ENCODE results near the gene DRICH1.
"Not testable (repeated sequence)": the region's sequence is repeated elsewhere in the genome, so short reads cannot be mapped to it uniquely, and the experiment has no call there.

The DRICH1 gene

GRCh38 chr22:23608583-23608982 lies 23.5 kb downstream of the DRICH1 start:
- Histone ChIP-seq H3K27me3 (ENCODE audit: control insufficient read depth, insufficient read depth, low read length) (no peaks in the 10 kb centered on the region), H3K4me1 (ENCODE audit: control insufficient read depth, low read depth, low read length) (no peaks in the 10 kb centered on the region), H3K36me3 (ENCODE audit: control insufficient read depth, low read depth, low read length) (no peaks in the 10 kb centered on the region), H3K4me3 (ENCODE audit: low read length) (no peak overlapping the region), H3K27ac (ENCODE audit: low read length) (no peak overlapping the region), H3K9me3 (ENCODE audit: control insufficient read depth, low read depth, low read length) (no peaks in the 10 kb centered on the region), H3K9ac (ENCODE audit: low read length) (no peak overlapping the region)

GRCh38 chr22:23606204-23607131 lies 25.7 kb downstream of the DRICH1 start:
- no peaks in the 10 kb centered on the region for H3K27me3 ChIP-seq (ENCODE audit: control insufficient read depth, insufficient read depth, low read length)
- no peaks in the 10 kb centered on the region for H3K4me1 ChIP-seq (ENCODE audit: control insufficient read depth, low read depth, low read length)
- H3K9ac ChIP-seq (ENCODE audit: low read length) = no peak overlapping the region
- no peaks in the 10 kb centered on the region for H3K9me3 ChIP-seq (ENCODE audit: control insufficient read depth, low read depth, low read length)
- H3K4me3 ChIP-seq (ENCODE audit: low read length) = no peak overlapping the region
- H3K36me3 ChIP-seq (ENCODE audit: control insufficient read depth, low read depth, low read length) = no peaks in the 10 kb centered on the region
- no peak overlapping the region for H3K27ac ChIP-seq (ENCODE audit: low read length)

GRCh38 chr22:23604939-23605712 lies 27.0 kb downstream of the DRICH1 start:
- Histone ChIP-seq H3K4me1 (ENCODE audit: control insufficient read depth, low read depth, low read length) (no peaks in the 10 kb centered on the region), H3K36me3 (ENCODE audit: control insufficient read depth, low read depth, low read length) (no peaks in the 10 kb centered on the region), H3K4me3 (ENCODE audit: low read length) (no peak overlapping the region), H3K27ac (ENCODE audit: low read length) (no peak overlapping the region), H3K9me3 (ENCODE audit: control insufficient read depth, low read depth, low read length) (no peaks in the 10 kb centered on the region), H3K9ac (ENCODE audit: low read length) (no peak overlapping the region), H3K27me3 (ENCODE audit: control insufficient read depth, insufficient read depth, low read length) (no peaks in the 10 kb centered on the region)

GRCh38 chr22:23603266-23603665 lies 28.9 kb downstream of the DRICH1 start:
- Histone ChIP-seq H3K4me3 (ENCODE audit: low read length) (no peak overlapping the region), H3K27ac (ENCODE audit: low read length) (no peak overlapping the region), H3K9ac (ENCODE audit: low read length) (no peak overlapping the region), H3K9me3 (ENCODE audit: control insufficient read depth, low read depth, low read length) (no peaks in the 10 kb centered on the region), H3K27me3 (ENCODE audit: control insufficient read depth, insufficient read depth, low read length) (no peaks in the 10 kb centered on the region), H3K4me1 (ENCODE audit: control insufficient read depth, low read depth, low read length) (no peaks in the 10 kb centered on the region), H3K36me3 (ENCODE audit: control insufficient read depth, low read depth, low read length) (no peaks in the 10 kb centered on the region)

- Histone ChIP-seq H3K9me3 (ENCODE audit: control insufficient read depth, low read depth, low read length) (no peaks in the 10 kb centered on the region), H3K27me3 (ENCODE audit: control insufficient read depth, insufficient read depth, low read length) (no peaks in the 10 kb centered on the region), H3K4me3 (ENCODE audit: low read length) (no peak overlapping the region), H3K4me1 (ENCODE audit: control insufficient read depth, low read depth, low read length) (no peaks in the 10 kb centered on the region), H3K9ac (ENCODE audit: low read length) (no peak overlapping the region), H3K36me3 (ENCODE audit: control insufficient read depth, low read depth, low read length) (no peaks in the 10 kb centered on the region), H3K27ac (ENCODE audit: low read length) (no peak overlapping the region)
These were observed 33.2 kb downstream of the DRICH1 start for GRCh38 chr22:23598805-23599518.

- not testable (repeated sequence) for H3K9ac ChIP-seq (ENCODE audit: low read length)
These were observed 34.4 kb downstream of the DRICH1 start for GRCh38 chr22:23597576-23598268.

GRCh38 chr22:23595904-23596303 lies 36.2 kb downstream of the DRICH1 start:
- not testable (repeated sequence) for H3K27ac ChIP-seq (ENCODE audit: low read length); H3K27me3 ChIP-seq (ENCODE audit: control insufficient read depth, insufficient read depth, low read length)

More at GRCh38 chr22:23597576-23598268, 34.4 kb downstream of the DRICH1 start:
- not testable (repeated sequence) for H3K27ac ChIP-seq (ENCODE audit: low read length); H3K27me3 ChIP-seq (ENCODE audit: control insufficient read depth, insufficient read depth, low read length); H3K4me3 ChIP-seq (ENCODE audit: low read length); H3K9me3 ChIP-seq (ENCODE audit: control insufficient read depth, low read depth, low read length); H3K36me3 ChIP-seq (ENCODE audit: control insufficient read depth, low read depth, low read length); H3K4me1 ChIP-seq (ENCODE audit: control insufficient read depth, low read depth, low read length)

GRCh38 chr22:23591846-23592245 lies 40.3 kb downstream of the DRICH1 start:
- H3K9ac ChIP-seq (ENCODE audit: low read length) = no peak overlapping the region
- no peaks in the 10 kb centered on the region for H3K9me3 ChIP-seq (ENCODE audit: control insufficient read depth, low read depth, low read length)
- H3K36me3 ChIP-seq (ENCODE audit: control insufficient read depth, low read depth, low read length) = no peaks in the 10 kb centered on the region
- no peaks in the 10 kb centered on the region for H3K27me3 ChIP-seq (ENCODE audit: control insufficient read depth, insufficient read depth, low read length)
- no peaks in the 10 kb centered on the region for H3K4me1 ChIP-seq (ENCODE audit: control insufficient read depth, low read depth, low read length)
- H3K27ac ChIP-seq (ENCODE audit: low read length) = no peak overlapping the region
- H3K4me3 ChIP-seq (ENCODE audit: low read length) = no peak overlapping the region

More at GRCh38 chr22:23595904-23596303, 36.2 kb downstream of the DRICH1 start:
- H3K9ac ChIP-seq (ENCODE audit: low read length); H3K9me3 ChIP-seq (ENCODE audit: control insufficient read depth, low read depth, low read length); H3K36me3 ChIP-seq (ENCODE audit: control insufficient read depth, low read depth, low read length); H3K4me1 ChIP-seq (ENCODE audit: control insufficient read depth, low read depth, low read length); H3K4me3 ChIP-seq (ENCODE audit: low read length): not testable (repeated sequence)

- Histone ChIP-seq H3K9me3 (ENCODE audit: control insufficient read depth, low read depth, low read length) (no peaks in the 10 kb centered on the region), H3K27ac (ENCODE audit: low read length) (no peak overlapping the region), H3K36me3 (ENCODE audit: control insufficient read depth, low read depth, low read length) (no peaks in the 10 kb centered on the region), H3K4me1 (ENCODE audit: control insufficient read depth, low read depth, low read length) (no peaks in the 10 kb centered on the region), H3K4me3 (ENCODE audit: low read length) (no peak overlapping the region), H3K27me3 (ENCODE audit: control insufficient read depth, insufficient read depth, low read length) (no peaks in the 10 kb centered on the region), H3K9ac (ENCODE audit: low read length) (no peak overlapping the region)
These were observed 40.8 kb downstream of the DRICH1 start for GRCh38 chr22:23591201-23591791.

GRCh38 chr22:23583836-23584235 lies 48.3 kb downstream of the DRICH1 start:
- Histone ChIP-seq H3K27ac (ENCODE audit: low read length) (no peak overlapping the region), H3K9me3 (ENCODE audit: control insufficient read depth, low read depth, low read length) (no peaks in the 10 kb centered on the region), H3K36me3 (ENCODE audit: control insufficient read depth, low read depth, low read length) (no peaks in the 10 kb centered on the region), H3K27me3 (ENCODE audit: control insufficient read depth, insufficient read depth, low read length) (no peaks in the 10 kb centered on the region), H3K9ac (ENCODE audit: low read length) (no peak overlapping the region), H3K4me1 (ENCODE audit: control insufficient read depth, low read depth, low read length) (no peaks in the 10 kb centered on the region), H3K4me3 (ENCODE audit: low read length) (no peak overlapping the region)
